GM12801 (cell line): Measurements from ENCODE around the gene DGKG.

Source experiments
- TF ChIP-seq, protein P1 (sequence below): IDR thresholded peaks from one replicate; pipeline ENCODE4 v1.5.1; 2011; ENCODE audit warnings: control low read depth; ENCODE audit not compliant: insufficient read length; ENCODE audit errors: extremely low read depth

DGKG gene

DNA sequence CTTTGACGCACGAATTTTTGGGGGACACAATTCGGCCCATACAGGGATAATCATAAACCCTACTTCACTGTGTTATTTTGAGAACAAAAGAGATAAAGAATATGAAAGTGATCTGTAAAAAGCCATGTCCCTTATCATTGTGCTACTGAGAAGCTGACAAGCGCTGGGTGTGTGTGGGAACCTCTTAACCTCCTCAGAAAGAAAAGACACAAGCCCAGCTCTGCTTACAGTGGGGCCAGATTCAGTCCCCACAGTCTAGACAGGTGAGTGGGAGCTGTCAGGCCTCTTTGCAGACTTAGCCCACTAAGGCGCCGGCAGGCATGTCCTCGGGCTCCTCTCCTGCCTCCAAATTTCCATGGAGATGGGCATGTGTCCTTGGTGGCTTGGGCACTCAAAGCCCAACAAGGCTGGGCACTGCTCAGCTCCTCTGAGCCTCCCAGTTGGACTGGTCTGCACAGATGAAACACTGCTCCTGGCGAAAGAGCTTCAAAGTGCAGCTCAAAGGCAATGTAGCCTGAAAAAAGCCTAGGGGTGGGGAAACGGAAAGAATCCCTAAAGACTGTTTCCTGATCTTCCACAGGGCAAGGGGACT lies 188.7 kb downstream of the DGKG start:
- TF ChIP-seq, protein P1, sequence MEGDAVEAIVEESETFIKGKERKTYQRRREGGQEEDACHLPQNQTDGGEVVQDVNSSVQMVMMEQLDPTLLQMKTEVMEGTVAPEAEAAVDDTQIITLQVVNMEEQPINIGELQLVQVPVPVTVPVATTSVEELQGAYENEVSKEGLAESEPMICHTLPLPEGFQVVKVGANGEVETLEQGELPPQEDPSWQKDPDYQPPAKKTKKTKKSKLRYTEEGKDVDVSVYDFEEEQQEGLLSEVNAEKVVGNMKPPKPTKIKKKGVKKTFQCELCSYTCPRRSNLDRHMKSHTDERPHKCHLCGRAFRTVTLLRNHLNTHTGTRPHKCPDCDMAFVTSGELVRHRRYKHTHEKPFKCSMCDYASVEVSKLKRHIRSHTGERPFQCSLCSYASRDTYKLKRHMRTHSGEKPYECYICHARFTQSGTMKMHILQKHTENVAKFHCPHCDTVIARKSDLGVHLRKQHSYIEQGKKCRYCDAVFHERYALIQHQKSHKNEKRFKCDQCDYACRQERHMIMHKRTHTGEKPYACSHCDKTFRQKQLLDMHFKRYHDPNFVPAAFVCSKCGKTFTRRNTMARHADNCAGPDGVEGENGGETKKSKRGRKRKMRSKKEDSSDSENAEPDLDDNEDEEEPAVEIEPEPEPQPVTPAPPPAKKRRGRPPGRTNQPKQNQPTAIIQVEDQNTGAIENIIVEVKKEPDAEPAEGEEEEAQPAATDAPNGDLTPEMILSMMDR = no peak

DNA sequence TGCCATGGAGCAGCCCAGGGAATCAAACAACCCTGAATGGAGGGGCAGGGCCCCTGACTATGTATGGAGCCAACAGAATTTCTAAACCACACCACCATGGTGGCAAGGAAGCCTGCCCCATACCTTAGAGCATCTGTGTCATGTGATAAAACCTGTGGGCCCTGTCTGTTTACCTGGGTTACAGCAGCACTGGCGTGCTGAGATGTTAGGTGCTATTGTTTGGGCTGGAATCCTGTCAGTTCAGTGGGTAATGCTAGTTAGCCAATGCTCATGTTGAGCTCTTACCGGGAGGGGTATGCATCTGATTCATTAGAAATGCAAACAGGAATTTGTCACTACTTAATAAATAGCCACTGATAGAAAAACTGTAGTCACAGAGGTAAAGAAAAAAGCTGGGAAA lies 189.7 kb downstream of the DGKG start:
- TF ChIP-seq, protein P1 = no peak

DNA sequence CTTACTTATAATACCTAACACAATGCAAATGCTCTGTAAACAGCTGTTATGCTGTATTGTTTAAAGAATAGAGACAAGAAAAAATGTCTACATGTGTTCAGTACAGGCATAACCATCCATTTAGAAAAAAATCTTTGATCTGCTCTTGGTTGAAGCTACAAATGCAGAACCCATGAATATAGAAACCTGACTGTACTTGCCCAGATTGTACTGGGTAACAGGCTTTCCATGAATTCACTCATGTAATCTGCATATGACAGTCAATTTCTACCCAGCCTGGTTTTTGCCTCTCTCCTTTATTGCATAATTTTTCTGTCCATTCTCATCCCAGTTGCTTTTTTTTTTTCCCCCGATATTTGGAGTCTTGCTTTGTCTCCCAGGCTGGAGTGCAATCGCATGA lies 190.5 kb downstream of the DGKG start:
- TF ChIP-seq, protein P1 = no peak

DNA sequence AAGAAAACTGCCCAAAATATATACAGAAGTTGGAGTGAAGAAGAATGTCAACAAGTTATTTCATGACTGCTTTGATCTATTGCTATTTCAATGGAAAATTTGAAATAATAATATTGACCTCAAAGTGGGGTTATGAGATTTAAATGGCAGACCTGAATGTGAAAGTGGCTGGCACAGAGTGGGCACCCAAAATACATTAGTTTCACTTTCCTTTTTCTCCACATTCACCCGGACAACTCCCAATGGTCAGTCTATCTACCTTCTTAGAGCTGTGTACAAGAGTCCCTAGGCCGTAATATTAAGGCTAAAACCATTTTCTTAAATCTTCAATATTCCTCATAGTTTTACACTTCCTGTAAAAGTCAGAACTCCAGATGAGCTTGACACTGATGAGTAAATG lies 191.5 kb downstream of the DGKG start:
- TF ChIP-seq, protein P1 = no peak

DNA sequence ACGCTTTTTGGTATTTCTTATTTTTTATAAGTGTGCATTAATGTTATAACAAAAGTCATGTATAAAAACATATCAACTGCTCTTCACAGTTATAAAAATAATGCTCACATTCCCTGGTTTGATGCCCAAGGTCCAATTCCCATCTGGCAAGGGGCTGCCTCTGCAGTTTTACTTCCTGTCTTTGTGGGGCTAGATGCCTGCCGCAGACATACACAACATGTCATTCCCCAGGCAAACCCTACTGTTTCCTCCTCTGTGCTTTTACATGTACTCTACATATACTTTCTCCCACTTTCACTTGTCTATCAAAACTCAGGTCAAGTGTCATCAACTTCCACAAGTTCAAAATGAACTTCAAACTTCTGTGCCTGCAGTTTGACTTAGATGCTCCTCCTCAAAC lies 192.7 kb downstream of the DGKG start:
- TF ChIP-seq, protein P1 = no peak

DNA sequence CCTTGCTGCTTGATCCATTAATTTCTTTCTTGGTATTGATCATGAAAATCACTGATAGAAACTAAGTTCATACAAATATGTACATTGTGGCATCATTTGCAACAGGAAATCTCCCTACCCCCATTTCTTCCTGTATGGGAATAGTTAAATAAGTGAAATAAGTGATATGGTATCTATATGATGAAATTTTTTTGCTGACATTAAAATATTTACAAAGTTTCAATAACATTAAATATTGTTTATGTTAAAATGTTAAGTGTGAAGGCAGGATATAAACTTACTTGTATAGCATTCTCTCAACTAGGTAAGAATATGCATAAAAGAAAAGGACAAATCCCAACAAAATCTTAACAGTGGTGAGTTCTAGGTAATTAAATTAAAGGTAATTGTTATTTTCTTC lies 193.1 kb downstream of the DGKG start:
- TF ChIP-seq, protein P1 = no peak

DNA sequence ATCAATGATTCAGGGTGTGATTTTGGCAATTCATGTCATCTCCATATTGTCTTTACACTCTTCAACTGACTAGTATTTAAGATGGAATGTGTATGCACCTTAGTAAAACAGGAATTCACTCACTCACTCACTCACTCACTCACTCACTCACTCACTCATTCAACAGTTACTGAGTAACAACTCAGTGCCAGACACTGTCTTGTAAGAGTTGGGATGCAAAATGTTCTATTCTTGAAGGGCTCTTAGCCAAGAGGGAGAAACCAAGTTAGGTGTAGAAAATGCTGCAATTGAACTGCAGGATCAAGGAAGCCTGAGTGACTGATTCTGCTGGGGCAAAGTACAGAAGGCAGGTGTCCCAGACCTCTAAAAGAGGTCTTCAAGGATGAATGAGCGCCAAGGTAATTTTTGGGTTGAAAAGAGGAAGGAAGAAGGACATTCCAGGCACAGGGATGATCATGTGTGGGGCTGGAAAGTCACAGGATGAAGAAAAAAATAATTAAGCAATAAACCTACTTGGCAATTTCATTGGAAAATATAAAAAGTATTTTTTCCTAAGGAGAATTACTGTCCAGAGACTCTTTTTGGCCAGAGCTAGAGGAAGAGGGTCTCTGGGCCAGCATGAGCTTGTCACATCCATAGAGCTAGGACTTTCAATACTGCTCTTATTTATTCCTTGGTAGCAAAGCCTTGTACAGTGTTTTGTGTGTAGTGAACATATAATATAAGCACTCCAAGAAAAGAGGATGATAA lies 194.2 kb downstream of the DGKG start:
- TF ChIP-seq, protein P1 = no peak
